GM19035 (cell line): ENCODE results near the gene PTX3.

Experiments
- ATAC-seq: cut with Tn5 transposase; IDR thresholded peaks from one replicate; pipeline ENCODE4 v1.9.1; 2021; ENCODE audit not compliant: unreplicated experiment

The PTX3 gene

DNA sequence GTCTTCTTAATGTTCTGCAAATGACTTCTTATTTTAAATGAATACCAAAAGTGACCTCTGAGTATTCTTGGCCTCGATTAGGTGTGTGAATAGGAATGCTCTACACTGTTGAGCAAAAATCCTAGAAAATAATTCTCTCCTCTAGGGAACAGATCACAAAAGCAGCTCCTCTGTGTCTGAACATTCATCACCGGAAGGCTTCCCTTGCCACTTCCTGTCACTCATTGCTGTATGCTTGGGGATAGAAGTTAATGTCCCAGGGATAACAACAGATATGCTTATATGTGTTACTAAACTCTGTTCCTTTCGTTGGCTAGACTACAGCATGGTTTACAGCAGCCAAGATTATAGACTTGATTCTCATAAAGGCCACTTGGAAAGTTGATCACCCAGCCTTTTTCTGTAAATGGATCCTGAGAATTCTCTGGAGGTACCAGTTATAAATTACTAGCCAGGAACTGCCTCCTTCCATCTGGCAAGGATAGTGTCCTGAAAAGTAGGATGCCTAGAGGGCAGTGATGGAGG is 16.0 kb upstream of the PTX3 start:
- ATAC-seq: no peak

DNA sequence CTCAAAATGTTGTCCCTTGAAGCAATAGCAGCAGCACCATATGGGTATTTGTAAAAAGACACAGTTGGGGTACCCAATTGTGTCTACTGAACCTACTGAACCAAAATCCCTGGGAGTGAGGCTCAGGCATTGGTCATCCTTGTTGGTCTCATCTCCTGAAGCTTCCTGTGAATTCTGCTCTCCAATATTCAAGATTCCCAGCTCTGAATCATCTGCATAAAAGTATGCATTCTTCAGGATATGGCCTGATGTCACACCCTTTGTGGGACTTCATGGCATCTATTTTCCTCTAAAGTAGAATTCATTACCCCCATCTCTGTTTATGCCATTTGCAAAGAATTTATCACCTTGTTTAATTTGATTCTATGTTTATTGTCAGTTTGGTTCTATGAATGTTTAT is 13.3 kb upstream of the PTX3 start:
- ATAC-seq: no peak

DNA sequence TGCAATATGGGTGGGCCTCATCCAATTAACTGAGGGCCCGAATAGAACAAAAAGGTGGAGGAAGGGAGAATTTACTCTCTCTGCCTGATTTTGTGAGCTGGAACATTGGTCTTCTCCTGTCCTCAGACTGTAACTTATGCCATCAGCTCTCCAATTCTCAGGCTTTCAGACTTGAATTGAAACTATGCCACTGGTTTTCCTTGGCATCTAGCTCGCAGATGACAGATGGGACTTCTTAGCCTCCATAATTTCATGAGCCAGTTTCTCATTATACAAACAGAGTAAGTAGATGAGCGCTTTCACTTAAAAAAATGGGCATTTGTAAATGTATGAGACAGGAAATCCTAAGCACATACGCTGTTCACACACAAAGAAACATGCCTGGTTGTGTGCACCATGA is 8.7 kb upstream of the PTX3 start:
- no peak for ATAC-seq

DNA sequence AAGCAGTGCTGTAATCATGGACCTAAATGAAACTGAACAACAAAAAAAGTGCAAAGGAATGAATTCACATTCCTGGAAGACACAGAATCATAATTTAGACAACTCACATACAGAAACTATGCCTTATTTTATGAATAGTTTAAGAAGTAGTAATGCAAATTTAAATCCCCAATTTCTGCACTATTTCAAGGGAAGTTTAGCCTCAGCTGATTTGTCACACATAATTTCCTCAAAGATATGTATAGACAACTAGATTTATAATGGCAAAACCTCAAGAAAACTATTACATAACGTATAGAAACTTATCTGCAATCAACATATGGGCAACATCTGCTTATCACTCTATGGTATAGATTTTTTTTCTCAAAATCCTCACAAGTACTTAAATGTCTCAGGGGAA is 7.8 kb upstream of the PTX3 start:
- no peak for ATAC-seq

DNA sequence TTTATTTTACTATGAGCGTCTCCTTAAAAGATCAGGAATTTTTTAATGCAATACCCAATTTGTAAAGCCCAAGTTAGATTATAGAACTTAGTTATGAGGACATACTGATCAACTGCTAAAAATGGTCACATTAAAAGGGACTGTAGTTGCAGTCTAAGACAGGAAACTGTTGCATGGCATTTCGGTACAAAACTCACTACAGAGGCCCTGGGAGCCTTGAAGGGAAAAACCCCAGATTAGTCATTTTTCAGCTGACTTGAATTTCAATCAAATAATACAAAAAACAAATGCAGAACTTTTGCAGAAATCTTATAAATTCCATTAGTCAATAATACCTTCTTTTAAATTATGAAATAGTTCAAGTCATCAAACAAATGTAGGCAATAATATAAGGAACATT is 6.9 kb upstream of the PTX3 start:
- ATAC-seq: no peak

DNA sequence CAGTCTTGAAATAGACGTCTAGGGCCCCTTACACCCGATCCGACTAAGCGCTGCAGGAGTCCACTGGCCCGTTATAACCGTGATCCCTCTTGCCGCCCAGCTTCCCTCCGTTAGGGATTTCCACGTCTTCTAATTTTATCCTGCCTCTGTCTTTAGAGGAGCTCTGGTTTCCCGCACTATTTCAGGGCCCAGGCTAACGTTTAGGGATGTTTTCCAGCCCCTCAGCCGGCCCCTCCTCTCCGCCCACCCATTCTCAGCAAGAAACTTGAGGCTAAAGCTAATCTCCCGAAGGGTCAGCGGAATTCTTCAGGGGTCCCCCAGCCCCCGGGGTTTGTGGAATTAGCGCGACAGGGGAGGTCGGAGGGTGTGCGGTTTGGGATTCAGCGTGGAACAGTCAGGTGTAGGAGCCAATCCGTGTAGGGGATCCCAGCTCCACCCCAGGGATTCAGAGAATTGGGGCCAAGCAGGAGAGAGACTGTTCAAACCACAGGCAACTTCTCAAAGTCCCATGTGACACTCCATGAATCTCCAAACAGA is 1.6 kb downstream of the PTX3 start:
- ATAC-seq: no peak

DNA sequence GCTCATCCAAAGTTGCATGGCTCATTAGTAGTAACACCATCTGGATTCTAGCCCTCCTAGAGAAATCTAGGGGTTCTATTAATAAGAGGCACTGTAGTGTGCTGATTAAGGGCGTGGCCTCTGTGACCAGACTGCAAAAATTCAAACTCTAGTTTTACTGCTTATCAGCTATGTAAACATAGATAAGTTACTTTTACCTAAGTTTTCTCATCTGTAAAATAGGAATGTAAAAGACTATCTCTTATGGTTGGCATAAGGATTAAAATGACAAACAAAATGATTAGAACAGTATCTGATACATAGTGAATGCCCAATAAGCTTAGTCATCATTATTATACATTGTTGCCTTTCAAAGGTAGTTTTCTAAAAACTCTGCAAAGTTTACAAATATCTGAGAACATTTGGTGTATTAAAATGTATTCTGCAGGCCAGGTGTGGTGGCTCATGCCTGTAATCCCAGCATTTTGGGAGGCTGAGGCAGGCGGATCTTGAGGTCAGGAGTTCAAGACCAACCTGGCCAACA is 4.5 kb downstream of the PTX3 start:
- ATAC-seq: no peak

DNA sequence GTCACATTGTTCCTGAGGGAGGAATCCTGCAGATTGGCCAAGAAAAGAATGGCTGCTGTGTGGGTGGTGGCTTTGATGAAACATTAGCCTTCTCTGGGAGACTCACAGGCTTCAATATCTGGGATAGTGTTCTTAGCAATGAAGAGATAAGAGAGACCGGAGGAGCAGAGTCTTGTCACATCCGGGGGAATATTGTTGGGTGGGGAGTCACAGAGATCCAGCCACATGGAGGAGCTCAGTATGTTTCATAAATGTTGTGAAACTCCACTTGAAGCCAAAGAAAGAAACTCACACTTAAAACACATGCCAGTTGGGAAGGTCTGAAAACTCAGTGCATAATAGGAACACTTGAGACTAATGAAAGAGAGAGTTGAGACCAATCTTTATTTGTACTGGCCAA is 6.1 kb downstream of the PTX3 start:
- no peak for ATAC-seq

DNA sequence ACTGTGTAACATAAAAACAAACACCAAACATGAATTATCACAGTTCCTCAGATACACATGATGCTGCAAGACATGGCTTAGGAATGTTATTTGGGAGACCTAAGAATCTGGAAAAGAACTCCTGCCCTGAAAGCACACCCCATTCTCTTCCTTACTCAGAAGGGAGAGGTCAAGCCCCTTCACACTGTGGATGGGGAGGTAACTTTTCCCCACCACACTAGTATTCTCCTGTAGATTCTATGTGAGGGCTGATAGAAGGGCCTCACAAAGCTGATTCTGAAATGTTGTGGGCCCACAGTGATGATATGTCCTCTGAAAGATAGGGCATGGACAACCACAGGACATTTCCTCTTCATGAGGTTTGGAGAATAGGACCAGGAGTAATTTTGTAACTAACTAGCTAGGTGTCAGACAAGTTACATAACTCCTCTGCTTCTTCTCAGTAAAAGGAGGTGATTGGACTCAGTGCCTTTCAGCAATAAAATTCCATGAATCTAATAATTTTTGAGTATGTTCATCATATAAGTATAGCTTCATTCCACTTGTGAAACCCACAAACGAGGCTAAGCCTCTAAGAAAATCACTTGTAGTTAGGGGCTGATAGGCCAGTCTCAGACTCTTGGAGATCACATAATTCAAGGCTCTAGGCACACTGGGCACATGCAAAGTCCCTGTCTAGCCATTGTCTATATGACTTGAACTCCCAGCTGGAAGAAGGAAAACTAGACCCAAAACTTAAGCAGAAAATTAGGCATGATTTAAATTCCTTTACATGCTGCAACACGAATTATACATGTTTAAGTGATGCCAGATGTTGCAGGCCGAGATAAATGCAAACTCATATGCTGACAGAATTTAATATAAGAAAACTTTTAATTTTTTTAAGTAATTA is 7.5 kb downstream of the PTX3 start:
- no peak for ATAC-seq

DNA sequence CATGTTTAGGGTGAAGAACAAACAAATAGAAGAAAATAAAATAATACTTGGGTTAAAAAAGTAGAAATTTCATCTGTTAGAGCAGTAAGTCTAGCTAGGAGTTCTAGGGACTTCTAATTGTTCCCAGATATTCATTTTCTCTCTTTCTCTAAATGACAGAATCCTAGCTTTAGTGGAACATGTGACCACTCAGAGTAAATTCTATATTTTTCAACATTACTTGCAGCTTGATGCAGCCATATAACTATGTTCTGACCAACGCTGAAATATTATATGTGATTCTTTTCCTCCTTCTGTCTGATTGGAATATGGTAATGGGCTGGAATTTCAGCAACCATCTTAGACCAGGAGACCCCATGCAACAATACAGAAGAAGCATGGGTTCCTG is 8.1 kb downstream of the PTX3 start:
- ATAC-seq: no peak

DNA sequence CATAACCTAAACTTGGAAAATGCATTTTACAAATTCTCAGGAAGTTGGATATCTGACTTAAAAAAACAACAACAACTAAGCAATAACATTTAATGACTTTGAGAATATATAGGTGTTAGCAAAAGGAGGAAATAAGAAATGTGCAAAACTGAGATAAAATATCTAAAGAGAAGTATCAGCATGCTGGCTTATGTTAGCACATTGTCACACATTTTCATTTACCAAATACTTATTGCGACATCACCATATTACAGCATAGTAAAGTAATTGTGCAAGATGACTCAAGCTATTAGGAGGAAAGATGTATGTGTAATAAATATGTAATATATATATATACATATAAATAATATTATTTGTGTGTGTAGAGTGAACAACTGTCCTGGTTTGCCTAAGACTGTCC is 9.2 kb downstream of the PTX3 start:
- ATAC-seq: no peak

DNA sequence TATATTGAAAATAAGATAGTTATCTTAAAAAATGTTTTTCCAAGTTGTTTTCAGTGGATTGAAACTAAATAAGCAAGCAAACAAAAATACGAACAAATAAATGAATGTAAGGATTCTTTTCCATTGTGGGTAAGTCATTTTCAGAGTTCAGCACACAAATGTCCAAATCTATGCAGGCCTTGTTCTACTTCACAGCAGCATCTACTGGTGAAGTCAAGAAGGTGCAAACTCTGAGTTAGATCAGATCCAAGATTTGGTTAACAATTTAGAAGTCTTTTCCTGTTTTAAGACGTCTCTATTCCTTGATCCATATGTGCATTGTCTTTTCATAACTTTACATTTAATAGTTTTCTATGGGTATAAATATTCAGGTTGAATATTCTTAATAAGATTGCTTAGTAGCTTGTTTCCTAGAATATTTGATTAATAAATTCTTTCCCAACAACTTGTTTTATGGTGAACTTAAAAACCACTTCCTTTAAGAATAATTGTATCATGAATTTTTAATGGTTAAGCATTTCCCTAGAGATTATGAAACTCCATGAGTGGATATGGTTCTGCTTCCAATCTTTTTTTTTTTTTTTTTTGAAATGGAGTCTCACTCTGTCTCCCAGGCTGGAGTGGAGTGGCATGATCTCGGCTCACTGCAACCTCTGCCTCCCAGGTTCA is 10.5 kb downstream of the PTX3 start:
- ATAC-seq: no peak

DNA sequence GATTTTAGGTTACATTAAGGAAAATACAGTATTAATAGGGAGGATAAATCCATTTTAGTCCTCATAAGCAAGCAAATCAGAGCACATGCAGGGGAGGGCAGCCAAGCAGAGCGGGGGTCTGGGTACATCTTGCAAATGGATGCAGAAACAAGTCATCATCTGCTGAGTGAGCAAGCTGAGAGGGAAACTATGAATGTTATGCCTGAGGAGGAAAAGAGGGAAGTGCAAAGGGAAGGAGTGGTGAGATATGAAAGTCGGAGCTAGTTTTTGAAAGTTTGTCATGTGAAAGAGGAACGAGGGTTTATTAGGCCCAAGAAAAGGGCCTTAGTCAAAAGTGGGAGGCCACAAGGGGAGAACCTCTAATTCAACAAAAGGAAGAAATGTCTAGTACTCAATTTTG is 15.4 kb downstream of the PTX3 start:
- ATAC-seq: no peak

DNA sequence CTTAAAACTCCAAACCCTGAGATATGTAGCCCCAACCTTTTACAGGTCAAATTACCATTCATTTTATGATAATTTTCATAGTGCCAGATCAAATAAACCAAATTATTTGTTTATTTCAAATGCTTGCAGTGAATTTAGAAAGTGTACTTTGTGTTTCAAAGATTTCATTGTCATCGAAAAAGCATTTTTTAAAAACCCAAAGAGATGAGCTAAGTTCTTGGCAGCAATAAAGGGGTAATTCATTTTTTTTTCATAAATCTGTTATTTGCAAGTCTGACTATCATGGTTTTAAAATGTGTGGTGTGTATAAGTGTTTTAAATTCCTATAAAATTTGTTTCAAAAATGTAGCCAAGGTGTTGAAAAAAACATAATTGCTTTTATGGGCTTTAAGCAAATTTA is 17.2 kb downstream of the PTX3 start:
- ATAC-seq: no peak

DNA sequence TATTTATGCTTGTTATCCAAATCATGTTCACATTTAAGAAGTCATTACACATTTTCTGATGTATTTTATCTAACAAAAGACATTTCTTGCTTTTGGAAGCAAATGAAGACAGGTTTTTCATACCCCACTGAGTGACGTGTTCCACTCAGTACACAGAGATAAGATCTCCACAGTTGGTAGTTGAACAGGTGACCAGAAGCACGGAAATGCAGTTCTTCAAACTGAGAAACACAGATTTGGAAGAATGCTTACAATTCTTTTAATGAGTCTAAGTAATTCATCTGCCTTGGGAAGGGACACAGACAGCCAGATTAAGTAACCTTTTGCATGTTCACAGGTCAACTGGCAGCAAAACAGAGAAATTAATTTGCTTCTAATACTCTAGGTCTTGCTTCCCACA is 23.1 kb downstream of the PTX3 start:
- no peak for ATAC-seq

DNA sequence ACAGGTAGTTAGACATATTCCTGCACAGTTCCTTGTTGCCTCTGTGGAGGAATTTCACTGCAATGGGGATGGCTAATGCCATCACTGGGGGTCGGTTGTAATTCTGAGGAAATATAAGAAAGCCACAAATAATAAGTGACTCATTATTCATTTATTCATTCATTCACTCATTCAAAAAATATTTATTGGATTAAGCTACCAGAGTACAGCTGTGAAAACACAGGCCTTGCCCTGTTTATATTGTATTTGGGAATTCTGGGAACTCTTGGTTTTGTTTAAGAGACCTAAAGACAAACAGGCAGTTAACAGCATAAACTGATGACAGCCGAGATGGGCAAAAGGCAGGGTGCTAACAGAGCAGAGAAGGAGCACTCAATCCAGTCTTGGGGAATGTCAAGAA is 23.6 kb downstream of the PTX3 start:
- no peak for ATAC-seq

DNA sequence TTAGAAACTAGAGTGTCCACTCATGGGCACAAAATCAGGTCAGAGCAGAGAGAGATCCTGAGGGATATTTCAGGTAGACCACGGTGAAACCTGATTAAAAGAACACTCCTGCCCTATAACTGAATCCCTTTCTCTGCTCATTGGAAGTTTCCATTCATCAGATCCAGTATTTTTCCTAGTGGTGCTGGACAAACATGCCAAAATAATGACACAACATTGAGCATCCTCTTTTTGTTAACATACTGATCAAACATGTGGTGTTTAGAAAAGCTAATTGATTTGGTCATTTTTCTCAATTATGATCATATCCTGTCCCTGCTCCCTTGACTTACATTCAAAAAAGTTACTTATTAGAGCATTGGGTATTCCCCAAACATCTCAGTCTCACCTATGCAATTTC is 27.2 kb downstream of the PTX3 start:
- ATAC-seq: no peak

DNA sequence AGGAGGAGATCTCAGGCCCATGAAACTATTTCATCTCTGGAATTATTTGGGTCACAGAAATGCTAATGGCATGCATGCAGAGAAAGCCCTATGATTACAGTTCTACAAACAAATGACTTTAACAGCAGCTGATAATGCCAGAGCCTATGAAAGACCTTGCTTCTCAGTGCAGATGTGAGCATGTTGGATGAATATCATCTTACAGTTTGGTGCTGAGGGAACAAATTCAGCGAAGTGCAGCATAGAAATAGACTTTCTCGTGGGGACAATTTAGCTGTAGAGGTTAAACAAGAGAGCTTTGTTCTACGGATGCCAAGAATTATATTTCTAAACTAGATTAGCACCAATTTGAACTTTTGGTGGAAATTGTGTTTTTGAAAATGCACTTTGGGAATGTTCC is 27.7 kb downstream of the PTX3 start:
- ATAC-seq: no peak

DNA sequence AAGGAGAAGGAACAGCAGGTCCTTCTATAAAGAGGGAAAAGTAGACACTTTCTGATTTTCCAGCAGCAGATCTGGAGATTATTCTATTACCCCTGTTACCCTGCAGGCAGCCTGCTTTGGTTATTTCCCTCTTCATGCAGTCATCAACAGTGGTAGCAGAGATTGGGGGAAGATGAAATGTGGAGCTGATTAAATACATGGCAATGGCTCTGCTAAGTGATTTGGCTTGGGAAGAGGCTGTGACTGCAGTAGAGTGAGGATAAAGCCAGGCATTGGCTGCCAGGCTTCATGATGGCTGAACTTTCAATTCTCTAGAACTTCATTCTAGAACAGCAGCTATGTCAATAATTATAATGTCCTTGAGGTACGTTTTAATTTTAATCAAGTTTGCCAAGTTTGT is 29.1 kb downstream of the PTX3 start:
- ATAC-seq: no peak

DNA sequence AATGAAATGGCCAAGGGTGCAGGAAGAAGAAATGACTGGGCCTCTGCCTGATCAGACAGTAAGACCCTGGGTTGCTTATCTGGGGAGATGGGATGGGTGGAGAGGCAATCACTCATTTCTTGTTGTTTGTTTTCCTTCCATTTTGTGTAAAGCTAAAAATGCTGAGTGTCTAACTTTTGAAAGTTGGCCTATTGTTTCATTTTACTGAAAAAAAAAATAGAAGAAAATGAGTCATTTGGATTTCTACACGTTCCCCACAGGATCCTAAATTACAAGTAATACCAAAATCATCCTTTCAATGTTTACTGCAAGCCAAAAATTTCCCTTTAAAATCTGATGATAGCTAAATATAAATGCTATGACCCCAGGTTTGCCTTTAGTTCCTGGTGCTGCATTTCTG is 30.6 kb downstream of the PTX3 start:
- ATAC-seq: no peak

DNA sequence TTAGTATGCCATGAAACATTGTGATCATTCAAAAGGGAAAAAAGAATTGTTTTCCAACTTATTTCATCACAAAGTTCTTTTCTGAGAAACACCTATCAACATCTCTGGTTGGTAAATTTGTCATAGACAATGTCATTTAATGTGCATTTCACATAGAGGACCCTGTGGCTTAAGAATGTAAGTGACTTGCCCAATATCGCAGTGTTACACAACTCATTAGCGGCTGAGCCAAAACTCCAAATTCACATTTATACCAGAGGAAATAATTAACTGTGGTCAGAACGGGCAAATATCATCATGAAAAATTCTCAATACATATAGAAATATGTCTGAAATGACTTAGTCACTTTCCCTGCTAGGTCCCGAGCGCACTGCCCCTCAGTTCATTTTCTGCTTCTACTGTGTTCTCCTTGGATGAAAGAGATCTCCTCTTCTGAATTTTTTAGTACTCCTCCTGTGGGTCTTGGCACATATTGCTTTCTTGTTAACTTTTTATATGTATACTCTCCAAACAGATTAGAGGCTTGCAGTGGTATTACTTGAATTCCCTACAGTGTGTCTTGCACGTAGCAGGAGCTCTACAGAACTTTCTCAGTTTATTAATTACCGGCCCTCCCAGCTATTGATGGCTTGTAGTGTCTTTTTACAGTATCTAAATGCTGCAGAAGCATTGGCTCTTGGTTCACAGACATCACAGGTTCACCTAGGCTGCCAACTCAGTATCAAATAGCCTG is 33.1 kb downstream of the PTX3 start:
- ATAC-seq: no peak
